ENCODE data around the gene AP2B1. TPM values are rescaled to one million over a fixed set of nuclear protein-coding genes. Genes with fewer than 3 reads are reported as not detected.
A peak's percentile ranks its signal among the peaks of the same experiment; 100 is the strongest.

AP2B1 gene
- total RNA-seq, 1 donor from 2014 or later, result 156 TPM

GRCh38 chr17:35752471-35752870 lies 165.3 kb downstream of the AP2B1 start:
- H3K4me3 Mint-ChIP-seq, result no peak overlapping the region
- no peaks in the 10 kb centered on the region for H3K9me3 Mint-ChIP-seq

DNA sequence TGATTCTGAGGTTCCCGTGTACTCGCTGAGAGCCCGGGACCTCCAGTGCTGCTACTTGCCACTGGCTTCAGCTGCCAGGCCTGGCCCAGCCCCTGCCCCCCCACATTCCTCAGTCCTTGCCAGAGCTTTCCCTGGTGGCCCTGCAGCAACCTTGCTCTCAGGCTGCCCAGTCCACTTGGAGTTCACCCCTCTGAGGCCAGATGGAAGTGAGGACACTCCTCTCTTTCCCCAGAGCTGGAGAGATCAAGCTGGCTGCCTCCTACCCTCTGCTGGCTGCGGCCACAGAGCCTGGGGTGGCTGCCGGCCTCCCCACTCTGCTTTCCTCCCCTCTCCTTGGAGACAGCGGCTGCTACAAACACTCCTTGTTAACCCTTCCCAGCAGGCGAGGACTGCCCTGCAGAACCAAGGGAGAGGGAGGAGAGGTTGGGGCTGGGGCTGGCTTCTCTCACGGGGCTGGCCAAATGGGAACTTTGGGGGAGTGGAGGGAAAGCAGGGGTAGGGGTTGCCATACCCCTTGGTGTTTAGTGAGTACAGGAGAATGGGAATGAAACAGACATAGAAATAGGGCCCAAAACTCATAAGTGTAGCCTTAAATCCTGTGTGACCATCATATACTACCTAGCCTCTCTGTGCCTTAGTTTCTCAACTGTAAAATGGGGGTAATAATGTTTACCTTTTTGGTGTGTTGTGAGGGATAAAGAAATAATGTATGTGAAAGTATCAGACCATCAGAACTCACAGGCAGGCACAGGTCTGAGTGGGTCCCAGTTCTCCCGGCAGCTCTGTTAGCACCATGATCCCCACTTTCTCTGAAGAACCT lies 166.0 kb downstream of the AP2B1 start, which contains the start of gene GAS2L2:
Gene GAS2L2 (minus strand): TSS at position 295 of the 820 bp plus-strand sequence. CDS start 389 bp downstream, outside the sequence.
- Mint-ChIP-seq H3K4me1 (ENCODE audit: low read depth) (peaks cover 11% of the 10 kb centered on the region), H3K4me3 (no peak within 1 kb of the TSS)

More at GRCh38 chr17:35752471-35752870, 165.3 kb downstream of the AP2B1 start:
- Mint-ChIP-seq H3K4me1 (ENCODE audit: low read depth) (peaks cover 13% of the 10 kb centered on the region), H3K27ac (no peak overlapping the region), H3K36me3 (ENCODE audit: low read depth) (no peaks in the 10 kb centered on the region), H3K27me3 (ENCODE audit: insufficient read depth) (peaks cover 44% of the 10 kb centered on the region)
- intact Hi-C loops (cut with micrococcal nuclease), result no loop called here
- no peak for DNase-seq (ENCODE audit: low spot score)

GRCh38 chr17:35757243-35757642 lies 170.1 kb downstream of the AP2B1 start:
- no peak for DNase-seq (ENCODE audit: low spot score)
- no peaks in the 10 kb centered on the region for H3K36me3 Mint-ChIP-seq (ENCODE audit: low read depth)
- H3K27me3 Mint-ChIP-seq (ENCODE audit: insufficient read depth), result peaks cover 15% of the 10 kb centered on the region
- intact Hi-C loops (cut with micrococcal nuclease), result no loop called here
- no peak overlapping the region for H3K4me3 Mint-ChIP-seq
- H3K9me3 Mint-ChIP-seq, result no peaks in the 10 kb centered on the region
- no peak overlapping the region for H3K27ac Mint-ChIP-seq
- H3K4me1 Mint-ChIP-seq (ENCODE audit: low read depth), result no peaks in the 10 kb centered on the region

More for the DNA sequence above, 166.0 kb downstream of the AP2B1 start, which contains the start of gene GAS2L2:
- Mint-ChIP-seq H3K27me3 (ENCODE audit: insufficient read depth) (peaks cover 42% of the 10 kb centered on the region), H3K27ac (no peak within 1 kb of the TSS), H3K36me3 (ENCODE audit: low read depth) (no peaks in the 10 kb centered on the region), H3K9me3 (no peaks in the 10 kb centered on the region)
- intact Hi-C loops (cut with micrococcal nuclease), result no loop called here
- DNase-seq (ENCODE audit: low spot score), result no peak

DNA sequence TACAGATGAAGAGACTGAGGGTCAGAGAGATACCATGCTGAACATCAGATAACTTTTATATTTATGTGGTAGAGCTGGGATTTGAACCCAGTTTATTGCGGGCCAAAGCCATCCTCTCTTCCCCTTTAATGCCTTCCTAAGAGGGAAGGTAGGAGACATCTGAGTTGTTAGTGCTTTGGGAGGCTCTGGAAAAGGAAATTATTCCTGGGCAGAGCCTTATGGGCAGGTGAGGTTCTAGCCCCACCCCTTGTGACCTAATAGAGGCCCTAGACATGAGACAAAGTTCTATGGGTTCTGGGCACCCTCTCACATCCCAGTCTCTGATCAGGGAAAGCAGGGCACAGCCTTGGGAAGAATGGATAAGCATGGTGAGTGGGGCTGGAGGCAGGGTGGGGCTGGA lies 173.5 kb downstream of the AP2B1 start, which contains the start of gene C17orf50:
Gene C17orf50 (plus strand): TSS at position 301 of the 400 bp plus-strand sequence. CDS start 55 bp downstream, at position 356.
- Mint-ChIP-seq H3K27ac (no peak within 1 kb of the TSS), H3K9me3 (no peaks in the 10 kb centered on the region), H3K36me3 (ENCODE audit: low read depth) (no peaks in the 10 kb centered on the region), H3K4me1 (ENCODE audit: low read depth) (peaks cover 7% of the 10 kb centered on the region), H3K4me3 (no peak within 1 kb of the TSS), H3K27me3 (ENCODE audit: insufficient read depth) (peaks cover 9% of the 10 kb centered on the region)
- DNase-seq (ENCODE audit: low spot score), result no peak
- intact Hi-C loops (cut with micrococcal nuclease), result no loop called here

DNA sequence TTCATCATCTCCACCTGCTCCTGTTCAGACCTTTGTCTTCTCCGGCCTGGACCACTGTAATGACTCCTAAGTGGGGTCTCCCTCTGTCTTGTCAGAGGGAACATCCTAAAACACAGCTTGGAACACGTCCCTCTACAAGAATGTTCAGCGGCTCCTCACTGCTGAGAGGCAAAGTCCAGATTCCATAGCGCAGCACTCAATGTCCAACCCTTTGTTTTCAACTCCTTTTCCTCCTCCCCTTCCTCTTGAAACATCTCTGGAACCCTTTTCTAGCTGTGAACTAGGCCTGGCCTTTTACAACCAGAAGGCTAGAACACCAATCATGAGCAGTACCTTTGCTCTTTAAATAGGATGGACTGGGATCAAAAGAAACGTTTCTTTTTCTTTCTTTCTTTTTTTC lies 174.5 kb downstream of the AP2B1 start:
- peaks cover 14% of the 10 kb centered on the region for H3K27me3 Mint-ChIP-seq (ENCODE audit: insufficient read depth)

DNA sequence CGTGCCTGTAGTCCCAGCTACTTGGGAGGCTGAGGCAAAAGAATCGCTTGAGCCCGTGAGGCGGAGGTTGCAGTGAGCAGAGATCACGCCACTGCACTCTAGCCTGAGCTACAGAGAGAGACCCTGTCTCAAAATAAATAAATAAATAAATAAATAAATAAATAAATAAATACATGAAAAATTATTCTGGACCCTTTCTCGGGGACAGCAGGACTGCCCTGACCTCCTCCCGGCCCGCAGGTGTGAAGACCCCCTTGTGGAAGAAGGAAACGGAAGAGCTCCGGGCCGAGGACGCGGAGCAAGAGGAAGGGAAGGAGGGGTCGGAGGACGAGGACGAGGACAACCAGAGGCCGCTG lies 176.6 kb downstream of the AP2B1 start:
- H3K4me3 Mint-ChIP-seq, result peak overlapping the region; percentile 59
- no peak for DNase-seq (ENCODE audit: low spot score)
- H3K9me3 Mint-ChIP-seq, result no peaks in the 10 kb centered on the region
- intact Hi-C loops (cut with micrococcal nuclease), result loop anchor here (1.0 kb wide), 2 partner anchors 41 to 46 kb away; partner anchors contain the start of gene TAF15
- H3K27me3 Mint-ChIP-seq (ENCODE audit: insufficient read depth), result peaks cover 22% of the 10 kb centered on the region
- H3K27ac Mint-ChIP-seq, result no peak overlapping the region
- no peaks in the 10 kb centered on the region for H3K36me3 Mint-ChIP-seq (ENCODE audit: low read depth)
- H3K4me1 Mint-ChIP-seq (ENCODE audit: low read depth), result peaks cover 7% of the 10 kb centered on the region

More for the DNA sequence above, 174.5 kb downstream of the AP2B1 start:
- Mint-ChIP-seq H3K36me3 (ENCODE audit: low read depth) (no peaks in the 10 kb centered on the region), H3K4me3 (no peak overlapping the region), H3K4me1 (ENCODE audit: low read depth) (peaks cover 7% of the 10 kb centered on the region), H3K9me3 (no peaks in the 10 kb centered on the region), H3K27ac (no peak overlapping the region)
- intact Hi-C loops (cut with micrococcal nuclease), result no loop called here
- DNase-seq (ENCODE audit: low spot score), result no peak

DNA sequence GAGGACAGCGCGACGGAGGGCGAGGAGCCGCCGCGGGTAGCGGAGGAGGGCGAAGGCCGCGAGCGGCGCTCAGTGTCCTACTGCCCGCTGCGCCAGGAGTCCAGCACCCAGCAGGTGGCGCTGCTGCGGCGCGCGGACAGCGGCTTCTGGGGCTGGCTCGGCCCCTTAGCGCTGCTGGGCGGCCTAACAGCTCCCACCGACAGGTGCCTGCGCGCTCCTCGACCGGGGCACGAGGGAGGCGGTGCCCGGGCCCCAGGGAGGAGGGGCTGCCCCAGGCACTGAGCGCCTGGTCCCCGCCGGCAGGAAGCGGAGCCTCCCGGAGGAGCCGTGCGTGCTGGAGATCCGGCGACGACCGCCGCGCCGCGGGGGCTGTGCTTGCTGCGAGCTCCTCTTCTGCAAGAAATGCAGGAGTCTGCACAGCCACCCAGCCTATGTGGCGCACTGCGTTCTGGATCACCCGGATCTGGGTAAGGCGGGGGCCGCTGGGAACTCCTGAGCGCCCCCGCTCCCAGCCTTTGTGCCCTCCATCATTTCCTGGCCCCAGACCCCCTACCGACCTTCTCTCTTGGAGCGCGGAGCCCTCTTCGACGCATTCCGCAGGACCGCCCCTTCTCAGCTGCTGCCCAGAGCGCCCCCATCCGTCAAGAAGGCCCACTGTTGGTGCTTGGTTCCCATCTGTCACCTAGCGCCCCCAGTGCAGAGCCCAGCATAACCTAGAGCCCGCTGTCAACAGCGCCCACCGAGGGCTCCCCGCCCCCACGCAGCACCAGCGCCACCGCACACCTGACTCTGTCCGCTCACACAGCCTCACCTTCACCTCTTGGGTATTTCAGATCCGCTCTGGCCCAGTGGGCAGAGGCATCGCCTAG lies 177.2 kb downstream of the AP2B1 start:
- H3K4me1 Mint-ChIP-seq (ENCODE audit: low read depth), result peaks cover 7% of the 10 kb centered on the region
- no peaks in the 10 kb centered on the region for H3K36me3 Mint-ChIP-seq (ENCODE audit: low read depth)
- peaks cover 22% of the 10 kb centered on the region for H3K27me3 Mint-ChIP-seq (ENCODE audit: insufficient read depth)
- H3K4me3 Mint-ChIP-seq, result peak overlapping the region; percentile 88
- no peaks in the 10 kb centered on the region for H3K9me3 Mint-ChIP-seq
- H3K27ac Mint-ChIP-seq, result peak overlapping the region; percentile 79
- peak; percentile 82 for DNase-seq (ENCODE audit: low spot score)
- intact Hi-C loops (cut with micrococcal nuclease), result loop anchor here (1.0 kb wide), 2 partner anchors 40 to 45 kb away; partner anchors contain the start of gene TAF15

DNA sequence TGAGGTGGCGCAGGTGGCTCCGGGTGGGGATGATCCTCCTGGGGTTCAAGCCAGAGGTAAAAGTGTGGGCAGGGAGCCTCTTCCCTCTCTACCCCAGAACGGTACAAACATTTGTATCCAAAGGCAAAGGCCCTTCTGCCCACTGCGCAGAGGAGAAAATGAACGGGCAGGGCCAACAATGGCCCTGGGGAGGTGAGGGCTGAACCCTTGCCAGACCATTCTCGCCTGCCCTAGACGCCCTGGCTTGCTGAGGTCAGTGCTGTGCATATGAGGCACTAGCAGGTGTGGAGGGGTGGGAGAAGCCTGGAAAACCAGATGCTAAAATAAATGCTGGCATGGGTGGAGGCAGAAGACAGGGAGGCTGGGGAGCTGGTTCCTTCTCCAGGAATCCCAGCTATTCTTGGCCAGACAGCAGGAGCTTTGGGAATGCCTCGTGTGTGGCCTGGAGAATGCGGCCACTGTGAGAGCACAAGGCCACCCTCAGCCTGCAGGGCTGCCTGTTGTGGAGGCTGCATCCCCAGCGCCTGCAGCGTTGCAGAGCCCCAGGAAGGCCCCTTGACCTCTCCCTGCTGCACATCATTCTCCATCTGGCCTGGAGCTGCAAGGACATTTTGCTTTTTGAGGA lies 178.1 kb downstream of the AP2B1 start:
- no peak overlapping the region for H3K27ac Mint-ChIP-seq
- peak overlapping the region; percentile 88 for H3K4me3 Mint-ChIP-seq
- H3K9me3 Mint-ChIP-seq, result no peaks in the 10 kb centered on the region
- no peaks in the 10 kb centered on the region for H3K36me3 Mint-ChIP-seq (ENCODE audit: low read depth)
- peaks cover 7% of the 10 kb centered on the region for H3K4me1 Mint-ChIP-seq (ENCODE audit: low read depth)
- no peak for DNase-seq (ENCODE audit: low spot score)
- intact Hi-C loops (cut with micrococcal nuclease), result no loop called here
- peaks cover 19% of the 10 kb centered on the region for H3K27me3 Mint-ChIP-seq (ENCODE audit: insufficient read depth)

DNA sequence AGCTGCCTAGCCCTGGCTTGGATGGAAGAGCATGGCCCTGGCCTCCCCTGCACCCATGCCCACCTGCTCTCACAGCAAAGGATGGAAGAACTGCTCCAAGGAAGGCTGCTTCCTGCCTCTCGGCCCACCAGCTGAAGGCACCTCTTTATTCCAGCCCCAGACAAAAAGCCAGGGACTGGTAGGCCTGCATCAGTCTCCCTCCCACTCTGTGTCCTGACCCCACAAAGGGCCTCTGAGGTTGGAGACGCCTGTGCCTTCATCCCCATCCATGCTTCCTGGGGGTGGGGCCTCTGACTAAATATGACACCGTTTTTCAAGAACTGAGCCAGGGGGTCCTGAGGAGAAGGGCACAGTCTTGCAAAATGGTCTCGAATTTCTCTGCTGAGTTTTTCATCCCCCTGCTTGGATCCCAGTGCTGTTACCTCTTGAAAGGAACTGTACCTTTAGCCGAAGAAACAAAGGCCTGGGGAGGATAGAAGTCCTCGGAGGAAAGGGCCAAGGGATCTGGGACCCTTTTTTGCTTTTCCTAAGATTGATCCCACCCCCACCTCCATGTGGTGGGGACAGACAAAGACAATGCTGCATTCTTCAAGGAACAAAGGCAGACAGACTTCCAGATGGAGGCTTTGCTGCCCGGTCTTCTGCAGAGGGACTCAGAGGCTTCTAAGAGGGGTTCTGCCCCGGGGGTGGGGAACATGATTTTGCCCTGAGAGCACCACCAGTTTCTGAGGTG lies 178.8 kb downstream of the AP2B1 start:
- intact Hi-C loops (cut with micrococcal nuclease), result no loop called here
- no peak for DNase-seq (ENCODE audit: low spot score)
- H3K36me3 Mint-ChIP-seq (ENCODE audit: low read depth), result no peaks in the 10 kb centered on the region
- H3K27ac Mint-ChIP-seq, result no peak overlapping the region
- H3K4me3 Mint-ChIP-seq, result no peak overlapping the region
- H3K27me3 Mint-ChIP-seq (ENCODE audit: insufficient read depth), result peaks cover 21% of the 10 kb centered on the region
- H3K4me1 Mint-ChIP-seq (ENCODE audit: low read depth), result peaks cover 7% of the 10 kb centered on the region
- H3K9me3 Mint-ChIP-seq, result no peaks in the 10 kb centered on the region

- Mint-ChIP-seq H3K4me1 (ENCODE audit: low read depth) (peaks cover 7% of the 10 kb centered on the region), H3K9me3 (no peaks in the 10 kb centered on the region), H3K27me3 (ENCODE audit: insufficient read depth) (peaks cover 21% of the 10 kb centered on the region), H3K36me3 (ENCODE audit: low read depth) (no peaks in the 10 kb centered on the region), H3K27ac (no peak overlapping the region), H3K4me3 (no peak overlapping the region)
- no peak for DNase-seq (ENCODE audit: low spot score)
- intact Hi-C loops (cut with micrococcal nuclease), result no loop called here
Measured at GRCh38 chr17:35766489-35766877, 179.4 kb downstream of the AP2B1 start.

DNA sequence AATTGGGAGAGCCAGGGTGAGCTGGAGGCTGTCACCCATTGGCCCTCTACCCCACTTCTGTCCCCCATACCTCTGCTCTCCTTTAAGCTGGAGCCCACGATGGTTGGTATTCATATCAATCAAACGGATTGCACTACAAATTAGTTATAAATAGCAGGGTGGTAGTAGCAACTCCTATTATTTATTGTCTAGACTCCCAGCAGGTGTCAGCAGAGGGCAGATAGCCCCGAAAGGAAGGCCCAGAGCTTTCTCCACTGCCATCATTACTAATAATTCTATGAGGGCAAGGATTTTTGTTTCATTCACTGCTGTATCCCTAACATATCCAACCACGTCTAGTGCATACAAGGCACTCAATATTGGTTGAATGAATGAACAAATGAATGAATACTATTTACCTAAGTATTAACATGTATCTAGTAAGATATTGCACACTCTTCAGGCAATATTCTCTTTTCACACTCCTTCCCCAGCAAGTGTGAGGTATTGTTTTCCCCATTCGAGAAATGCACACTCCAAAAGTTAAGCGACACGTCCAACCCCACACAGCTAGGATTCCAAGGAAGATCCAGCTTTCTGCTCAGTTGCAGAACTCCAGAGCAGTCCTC lies 179.9 kb downstream of the AP2B1 start:
- Mint-ChIP-seq H3K4me3 (no peak overlapping the region), H3K4me1 (ENCODE audit: low read depth) (peaks cover 7% of the 10 kb centered on the region), H3K27ac (no peak overlapping the region), H3K36me3 (ENCODE audit: low read depth) (no peaks in the 10 kb centered on the region), H3K9me3 (no peaks in the 10 kb centered on the region), H3K27me3 (ENCODE audit: insufficient read depth) (peaks cover 21% of the 10 kb centered on the region)
- intact Hi-C loops (cut with micrococcal nuclease), result no loop called here
- DNase-seq (ENCODE audit: low spot score), result no peak

DNA sequence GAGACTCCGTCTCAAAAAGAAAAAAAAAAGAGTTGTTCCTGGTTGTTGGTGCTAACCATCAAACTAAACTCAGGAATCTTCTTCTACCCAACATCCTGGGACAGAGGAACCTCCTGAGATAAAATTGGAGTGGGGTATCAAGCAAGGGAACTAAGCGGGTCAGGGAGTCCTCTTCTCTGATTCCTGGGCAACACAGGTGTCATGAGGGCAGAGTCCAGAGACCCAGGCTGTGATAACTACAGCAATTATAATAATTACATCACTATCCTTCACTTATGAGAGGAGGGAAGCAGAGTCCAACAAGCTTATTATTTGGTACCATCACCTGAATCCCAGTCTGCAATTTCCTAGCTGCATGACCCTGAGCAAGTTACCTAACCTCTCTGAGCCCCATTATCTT lies 181.7 kb downstream of the AP2B1 start:
- H3K27ac Mint-ChIP-seq, result no peak overlapping the region
- H3K36me3 Mint-ChIP-seq (ENCODE audit: low read depth), result no peaks in the 10 kb centered on the region
- H3K4me1 Mint-ChIP-seq (ENCODE audit: low read depth), result peaks cover 7% of the 10 kb centered on the region
- no peaks in the 10 kb centered on the region for H3K9me3 Mint-ChIP-seq
- intact Hi-C loops (cut with micrococcal nuclease), result no loop called here
- H3K4me3 Mint-ChIP-seq, result no peak overlapping the region
- peaks cover 25% of the 10 kb centered on the region for H3K27me3 Mint-ChIP-seq (ENCODE audit: insufficient read depth)
- DNase-seq (ENCODE audit: low spot score), result no peak

Data from activated T-helper 1 cell treated with anti-CD3 and anti-CD28 coated beads, Interleukin-12 subunit alpha, Interleukin-12 subunit beta, Interleukin-2, Interleukin-4 antibody, amounts not matched to agents 30 ng/mL and 10 ng/mL and 1 ng/mL, durations not matched to agents 14 hours and 24 hours and 36 hours (primary cell).